ENCODE measurements around the gene PLA2G6.
"Not testable (repeated sequence)": the region's sequence is repeated elsewhere in the genome, so short reads cannot be mapped to it uniquely, and the experiment has no call there.

The PLA2G6 gene

GRCh38 chr22:38162881-38163843, 18.5 kb downstream of the PLA2G6 start:
- no peak for DNase-seq

- DNase-seq = no peak
These were observed 25.9 kb downstream of the PLA2G6 start for GRCh38 chr22:38155703-38156102.

DNA sequence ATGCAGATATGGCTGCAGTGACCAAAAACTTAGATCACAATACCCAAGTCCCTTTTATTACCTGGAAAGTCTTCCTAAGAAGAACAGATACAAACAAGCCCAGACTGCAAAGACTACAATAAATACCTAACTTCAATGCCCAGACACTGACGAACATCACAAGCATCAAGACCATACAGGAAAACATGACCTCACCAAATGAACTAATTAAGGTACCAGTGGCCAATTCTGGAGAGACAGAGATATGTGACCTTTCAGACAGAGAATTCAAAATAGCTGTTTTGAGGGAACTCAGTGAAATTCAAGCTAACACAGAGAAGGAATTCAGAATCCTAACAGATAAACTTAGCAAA, 27.1 kb downstream of the PLA2G6 start:
- DNase-seq = not testable (repeated sequence)

GRCh38 chr22:38153821-38154562, 27.6 kb downstream of the PLA2G6 start:
- no peak for DNase-seq

GRCh38 chr22:38151126-38151500, 30.5 kb downstream of the PLA2G6 start:
- no peak for DNase-seq

DNA sequence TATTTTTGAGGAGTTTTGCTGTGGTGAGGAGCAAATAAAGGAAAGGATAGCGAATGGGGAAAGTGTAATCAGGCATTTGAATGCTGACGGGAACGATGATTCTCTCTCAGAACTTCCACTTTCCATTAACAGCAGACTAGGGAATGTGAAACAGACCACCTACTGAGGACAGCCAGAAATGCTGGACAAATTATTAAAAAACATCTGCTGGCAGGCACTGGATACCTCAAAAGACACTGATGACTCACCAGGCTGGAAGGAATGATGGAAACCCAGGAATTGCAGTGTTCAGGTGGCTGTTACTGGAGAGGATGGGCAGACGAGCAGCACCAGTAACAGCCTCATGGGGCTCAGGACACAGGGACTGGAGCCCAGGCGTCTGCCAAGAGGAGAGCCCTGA, 33.4 kb downstream of the PLA2G6 start:
- no peak for DNase-seq

DNA sequence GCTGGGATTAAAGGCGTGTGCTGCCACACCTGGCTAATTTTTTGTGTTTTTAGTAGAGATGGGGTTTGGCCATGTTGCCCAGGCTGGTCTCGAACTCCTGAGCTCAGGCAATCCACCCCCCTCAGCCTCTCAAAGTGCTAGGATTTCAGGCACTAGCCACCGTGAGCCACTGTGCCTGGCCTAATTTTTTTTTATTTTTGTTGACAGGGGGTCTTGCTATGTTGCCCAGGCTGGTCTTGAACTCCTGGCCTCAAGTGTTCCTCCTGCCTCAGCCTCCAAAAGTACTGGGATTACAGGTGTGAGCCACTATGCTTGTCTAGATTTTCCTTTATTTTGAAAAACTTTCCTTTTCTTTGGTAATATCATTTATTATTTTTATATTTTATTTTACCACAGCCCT, 35.5 kb downstream of the PLA2G6 start:
- not testable (repeated sequence) for DNase-seq

DNA sequence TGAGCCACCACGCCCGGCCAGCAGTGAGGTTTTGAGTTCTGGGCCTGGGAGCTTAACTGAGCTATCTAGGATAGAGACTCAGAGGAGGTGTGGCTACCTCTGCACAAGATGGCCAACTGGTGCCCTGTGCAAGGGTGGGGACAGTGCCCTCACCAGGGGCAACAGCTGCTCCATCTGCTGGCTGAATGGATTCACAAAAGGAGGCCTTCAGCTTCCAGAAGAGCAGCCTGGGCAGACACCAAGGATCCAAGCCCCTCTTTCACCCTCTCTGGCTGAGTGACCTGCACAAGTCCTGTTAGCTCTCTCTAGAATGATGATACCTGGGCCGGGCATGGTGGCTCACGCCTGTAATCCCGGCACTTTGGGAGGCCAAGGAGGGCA, 37.6 kb downstream of the PLA2G6 start:
- DNase-seq = no peak

GRCh38 chr22:38142606-38143005, 39.0 kb downstream of the PLA2G6 start:
- no peak for DNase-seq

DNA sequence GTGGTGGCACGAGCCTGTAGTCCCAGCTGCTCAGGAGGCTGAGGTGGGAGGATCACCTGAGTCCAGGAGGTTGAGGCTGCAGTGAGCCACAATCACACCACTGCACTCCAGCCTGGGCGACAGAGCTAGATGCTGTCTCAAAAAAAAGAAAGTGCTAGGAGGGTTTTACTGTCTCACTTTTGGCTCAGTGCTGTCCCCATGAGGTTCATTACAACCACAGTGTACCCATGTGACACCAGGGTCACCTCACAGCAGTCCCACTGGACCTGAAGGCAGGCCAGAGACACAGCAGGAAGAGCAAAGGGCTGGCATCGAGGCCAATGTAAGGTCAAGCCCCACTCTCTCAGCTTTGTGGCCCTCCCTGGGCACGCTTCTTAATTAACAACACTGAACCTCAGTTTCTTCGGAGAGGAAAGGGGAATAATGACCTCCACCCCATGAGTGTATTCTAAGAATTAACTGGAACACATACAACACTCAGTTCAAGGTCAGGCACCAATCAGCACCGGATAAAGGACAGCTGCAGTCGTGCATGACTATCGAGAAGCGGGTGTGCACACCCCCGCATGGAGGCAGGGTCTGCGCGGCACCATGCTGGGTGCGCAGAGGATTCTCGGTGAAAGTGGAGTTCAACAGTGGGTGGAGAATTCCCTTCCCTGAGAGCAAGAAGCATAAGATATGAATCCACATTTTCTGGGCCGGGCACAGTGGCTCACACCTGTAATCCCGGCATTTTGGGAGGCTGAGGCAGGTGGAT, 40.2 kb downstream of the PLA2G6 start:
- DNase-seq = no peak

GRCh38 chr22:38139901-38140300, 41.7 kb downstream of the PLA2G6 start:
- DNase-seq = no peak

- DNase-seq = no peak
These were observed 42.7 kb downstream of the PLA2G6 start for GRCh38 chr22:38138961-38139360.

- no peak for DNase-seq
These were observed 43.5 kb downstream of the PLA2G6 start for GRCh38 chr22:38137876-38138687.

- no peak for DNase-seq
These were observed 45.0 kb downstream of the PLA2G6 start for GRCh38 chr22:38136607-38137006.

DNA sequence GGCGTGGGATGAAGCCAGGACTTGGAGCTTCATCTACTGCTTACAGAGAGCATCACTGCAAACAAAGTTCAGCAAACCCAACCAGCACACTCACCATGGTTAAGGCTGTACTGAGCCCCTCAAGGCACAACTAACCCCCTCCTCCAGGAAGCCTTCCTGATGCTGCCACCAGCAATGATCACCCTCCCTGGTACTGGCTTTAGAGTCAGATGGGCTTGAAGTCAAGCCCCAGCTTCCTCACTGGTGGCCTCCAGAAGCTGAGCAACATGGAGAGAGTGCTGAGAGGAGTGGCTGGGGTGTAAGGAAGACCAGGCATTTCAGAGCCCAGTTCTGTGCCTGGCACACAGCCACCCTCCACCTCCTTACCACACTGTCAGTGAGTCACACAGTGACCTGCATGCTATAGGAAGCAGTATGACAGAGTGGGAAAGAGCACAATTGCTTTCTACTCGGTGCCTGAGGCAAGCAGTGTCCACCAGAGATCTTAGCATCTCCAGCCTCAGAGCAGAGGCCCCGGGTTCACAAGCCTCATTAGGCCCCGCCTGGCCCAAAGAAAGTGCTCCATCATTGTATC, 46.4 kb downstream of the PLA2G6 start:
- no peak for DNase-seq

- no peak for DNase-seq
These were observed 48.3 kb downstream of the PLA2G6 start for GRCh38 chr22:38133331-38133730.

DNA sequence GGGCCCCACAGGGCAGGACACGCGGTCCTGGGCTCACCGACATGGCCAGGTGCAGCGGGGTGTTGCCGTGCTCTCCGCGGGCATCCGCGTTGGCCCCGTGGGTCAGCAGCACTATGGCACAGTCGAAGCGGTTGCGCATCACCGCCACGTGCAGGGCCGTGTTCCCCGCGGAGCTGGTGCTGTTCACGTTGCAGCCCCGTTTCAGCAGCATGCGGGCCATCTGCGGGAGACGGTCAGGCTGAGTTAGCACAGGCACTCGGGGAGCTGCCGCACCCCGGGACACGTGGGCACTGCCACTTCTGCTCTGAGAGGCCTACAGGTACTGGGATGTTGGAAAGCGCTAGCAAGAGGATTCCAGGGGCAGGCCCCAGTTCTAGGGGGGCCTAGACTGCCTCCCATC, 48.8 kb downstream of the PLA2G6 start:
- DNase-seq = no peak

DNA sequence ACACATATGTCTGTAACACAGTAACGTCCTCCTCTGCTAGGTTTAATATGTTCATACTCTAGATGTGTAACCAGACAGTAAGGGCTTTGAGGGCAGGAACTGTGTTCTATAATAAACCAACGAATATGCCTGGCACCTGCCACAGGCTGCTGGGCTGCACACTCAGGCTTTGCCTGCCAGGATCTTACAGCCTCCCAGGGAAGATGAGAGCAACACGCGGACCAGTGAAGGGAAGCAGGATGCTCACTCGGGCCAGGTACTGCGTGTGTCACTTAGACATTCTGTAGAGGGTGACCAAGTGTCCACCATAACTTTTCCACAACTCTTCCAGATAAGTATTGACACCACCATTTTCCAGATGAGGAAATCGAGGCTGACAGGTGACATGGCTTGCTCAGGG, 49.5 kb downstream of the PLA2G6 start:
- DNase-seq = no peak

- no peak for DNase-seq
These were observed 50.2 kb downstream of the PLA2G6 start for GRCh38 chr22:38131399-38131798.

- no peak for DNase-seq
These were observed 51.8 kb downstream of the PLA2G6 start for GRCh38 chr22:38129856-38130255.

GRCh38 chr22:38129021-38129420, 52.6 kb downstream of the PLA2G6 start:
- DNase-seq = no peak

GRCh38 chr22:38127869-38128268, 53.8 kb downstream of the PLA2G6 start:
- DNase-seq = no peak
